ENCODE results near the gene RIN1. TPM values are rescaled to one million over a fixed set of nuclear protein-coding genes. Genes with fewer than 3 reads are reported as not detected.

The RIN1 gene
- total and polyA plus RNA-seq, 2 of the 13 experiments (the other 11 are each of a cell fraction or from before 2014, with no cell fraction given): 2.4 to 4.1 TPM

GRCh38 chr11:66289548-66290329, 46.5 kb downstream of the RIN1 start (continued):
- no peak for TF ChIP-seq ZBTB40 (IDR thresholded peaks at IDR 0.05)
- no peak; the same call in 1 of the 2 replicates for TF ChIP-seq ZBTB40 (CRISPR knock-in tag; IDR thresholded peaks at IDR 0.05)
- TF ChIP-seq RFXAP (CRISPR knock-in tag; IDR thresholded peaks at IDR 0.05; ENCODE audit: borderline replicate concordance): no peak
- TF ChIP-seq BATF2 (CRISPR knock-in tag; IDR thresholded peaks at IDR 0.05): peak; percentile 66; the same call in 1 of the 2 replicates
- TF ChIP-seq REXO4 (CRISPR knock-in tag; IDR thresholded peaks at IDR 0.05; ENCODE audit: borderline replicate concordance): no peak
- TF ChIP-seq NFKBIZ (CRISPR knock-in tag; IDR thresholded peaks at IDR 0.05): peak; percentile 76; the same call in 1 of the 2 replicates
- TF ChIP-seq NFYC (CRISPR knock-in tag; IDR thresholded peaks at IDR 0.05): no peak
- TF ChIP-seq ZNF772 (CRISPR knock-in tag; IDR thresholded peaks at IDR 0.05): peak; percentile 88
- TF ChIP-seq ZNF776 (CRISPR knock-in tag; IDR thresholded peaks at IDR 0.05): no peak; the same call in 1 of the 2 replicates
- TF ChIP-seq SNAPC2 (CRISPR knock-in tag; IDR thresholded peaks at IDR 0.05): no peak
- TF ChIP-seq ZNF3 (CRISPR knock-in tag; IDR thresholded peaks at IDR 0.05): 0 out of 2 replicates have a peak, but pooled peaks have one; percentile 60
- no peak for TF ChIP-seq SMARCE1 (IDR thresholded peaks at IDR 0.05; ENCODE audit: borderline replicate concordance)
- TF ChIP-seq ZNF564 (CRISPR knock-in tag; IDR thresholded peaks at IDR 0.05): peak; percentile 55; the same call in 1 of the 2 replicates
- no peak for TF ChIP-seq MBD4 (IDR thresholded peaks at IDR 0.05; ENCODE audit: borderline replicate concordance, low read length)
- TF ChIP-seq KMT2A (CRISPR knock-in tag; IDR thresholded peaks at IDR 0.05): no peak
- no peak for TF ChIP-seq ATF7 (IDR thresholded peaks at IDR 0.05)
- no peak for TF ChIP-seq ATF7 (CRISPR knock-in tag; IDR thresholded peaks at IDR 0.05)
- TF ChIP-seq TERF1 (CRISPR knock-in tag; IDR thresholded peaks at IDR 0.05): no peak; the same call in 1 of the 2 replicates
- TF ChIP-seq MTA3 (CRISPR knock-in tag; IDR thresholded peaks at IDR 0.05): no peak
- TF ChIP-seq NR0B2 (CRISPR knock-in tag; IDR thresholded peaks at IDR 0.05): peak; percentile 58; the same call in 1 of the 2 replicates

Measured in HepG2 (cell line).